ENCODE data around the gene MAPKAP1.

DNA sequence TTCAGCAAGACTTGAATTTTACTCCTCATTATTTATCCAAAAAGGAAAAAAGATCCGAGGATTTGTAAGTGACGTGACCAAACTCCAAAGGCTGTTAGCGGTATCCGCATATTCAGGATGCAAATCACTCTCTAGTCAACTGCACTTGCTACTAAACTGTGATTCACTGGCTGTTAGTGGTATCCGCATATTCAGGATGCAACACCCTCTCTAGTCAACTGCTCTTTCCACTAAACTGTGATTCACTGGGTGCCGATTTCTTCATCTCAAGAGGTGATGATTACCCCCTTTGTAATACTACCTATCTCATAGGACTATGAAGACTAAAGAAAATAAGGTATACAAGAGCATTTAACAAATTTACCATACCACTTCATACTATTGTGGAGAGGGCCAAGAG is 5.7 kb downstream of the MAPKAP1 start:
- TF ChIP-seq, protein P1, sequence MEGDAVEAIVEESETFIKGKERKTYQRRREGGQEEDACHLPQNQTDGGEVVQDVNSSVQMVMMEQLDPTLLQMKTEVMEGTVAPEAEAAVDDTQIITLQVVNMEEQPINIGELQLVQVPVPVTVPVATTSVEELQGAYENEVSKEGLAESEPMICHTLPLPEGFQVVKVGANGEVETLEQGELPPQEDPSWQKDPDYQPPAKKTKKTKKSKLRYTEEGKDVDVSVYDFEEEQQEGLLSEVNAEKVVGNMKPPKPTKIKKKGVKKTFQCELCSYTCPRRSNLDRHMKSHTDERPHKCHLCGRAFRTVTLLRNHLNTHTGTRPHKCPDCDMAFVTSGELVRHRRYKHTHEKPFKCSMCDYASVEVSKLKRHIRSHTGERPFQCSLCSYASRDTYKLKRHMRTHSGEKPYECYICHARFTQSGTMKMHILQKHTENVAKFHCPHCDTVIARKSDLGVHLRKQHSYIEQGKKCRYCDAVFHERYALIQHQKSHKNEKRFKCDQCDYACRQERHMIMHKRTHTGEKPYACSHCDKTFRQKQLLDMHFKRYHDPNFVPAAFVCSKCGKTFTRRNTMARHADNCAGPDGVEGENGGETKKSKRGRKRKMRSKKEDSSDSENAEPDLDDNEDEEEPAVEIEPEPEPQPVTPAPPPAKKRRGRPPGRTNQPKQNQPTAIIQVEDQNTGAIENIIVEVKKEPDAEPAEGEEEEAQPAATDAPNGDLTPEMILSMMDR (IDR thresholded peaks at IDR 0.05; ENCODE audit: low read depth, low read length): no peak
- TF ChIP-seq, protein P2, sequence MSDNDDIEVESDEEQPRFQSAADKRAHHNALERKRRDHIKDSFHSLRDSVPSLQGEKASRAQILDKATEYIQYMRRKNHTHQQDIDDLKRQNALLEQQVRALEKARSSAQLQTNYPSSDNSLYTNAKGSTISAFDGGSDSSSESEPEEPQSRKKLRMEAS (IDR thresholded peaks at IDR 0.05; ENCODE audit: low read depth, low read length): no peak
- no peak for TF ChIP-seq POLR2A (IDR thresholded peaks at IDR 0.05; ENCODE audit: extremely low read depth, insufficient read length)

All from NB4 (cell line).